GM21723 (cell line): ENCODE results near the gene SEPTIN11.
"Not testable (repeated sequence)": the region's sequence is repeated elsewhere in the genome, so short reads cannot be mapped to it uniquely, and the experiment has no call there.

Experiments used
- ATAC-seq: cut with Tn5 transposase; IDR thresholded peaks from one replicate; pipeline ENCODE4 v1.9.1; 2021; ENCODE audit warnings: mild to moderate bottlenecking, moderate library complexity; ENCODE audit not compliant: unreplicated experiment

The SEPTIN11 gene

GRCh38 chr4:76951672-76952010, 2.1 kb downstream of the SEPTIN11 start:
- no peak for ATAC-seq

DNA sequence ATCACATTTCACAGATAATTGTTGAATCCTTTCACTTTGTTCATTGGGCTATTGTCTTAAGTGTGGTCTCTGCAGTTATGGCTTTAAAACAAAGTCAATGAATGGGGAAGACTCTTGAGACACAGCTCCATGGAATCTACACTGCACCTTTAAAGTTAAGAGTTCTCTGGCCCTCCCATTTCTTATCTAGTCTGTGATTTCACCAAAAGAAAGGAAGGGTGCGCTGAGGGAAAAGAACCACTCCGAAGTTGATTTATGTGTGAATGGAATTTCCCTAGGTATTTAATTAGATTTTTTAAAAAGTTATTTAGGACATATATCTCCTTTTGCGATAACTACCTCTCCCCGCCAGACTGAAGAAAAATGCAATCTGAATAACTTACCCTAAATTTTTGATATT, 2.5 kb downstream of the SEPTIN11 start:
- ATAC-seq, result no peak

DNA sequence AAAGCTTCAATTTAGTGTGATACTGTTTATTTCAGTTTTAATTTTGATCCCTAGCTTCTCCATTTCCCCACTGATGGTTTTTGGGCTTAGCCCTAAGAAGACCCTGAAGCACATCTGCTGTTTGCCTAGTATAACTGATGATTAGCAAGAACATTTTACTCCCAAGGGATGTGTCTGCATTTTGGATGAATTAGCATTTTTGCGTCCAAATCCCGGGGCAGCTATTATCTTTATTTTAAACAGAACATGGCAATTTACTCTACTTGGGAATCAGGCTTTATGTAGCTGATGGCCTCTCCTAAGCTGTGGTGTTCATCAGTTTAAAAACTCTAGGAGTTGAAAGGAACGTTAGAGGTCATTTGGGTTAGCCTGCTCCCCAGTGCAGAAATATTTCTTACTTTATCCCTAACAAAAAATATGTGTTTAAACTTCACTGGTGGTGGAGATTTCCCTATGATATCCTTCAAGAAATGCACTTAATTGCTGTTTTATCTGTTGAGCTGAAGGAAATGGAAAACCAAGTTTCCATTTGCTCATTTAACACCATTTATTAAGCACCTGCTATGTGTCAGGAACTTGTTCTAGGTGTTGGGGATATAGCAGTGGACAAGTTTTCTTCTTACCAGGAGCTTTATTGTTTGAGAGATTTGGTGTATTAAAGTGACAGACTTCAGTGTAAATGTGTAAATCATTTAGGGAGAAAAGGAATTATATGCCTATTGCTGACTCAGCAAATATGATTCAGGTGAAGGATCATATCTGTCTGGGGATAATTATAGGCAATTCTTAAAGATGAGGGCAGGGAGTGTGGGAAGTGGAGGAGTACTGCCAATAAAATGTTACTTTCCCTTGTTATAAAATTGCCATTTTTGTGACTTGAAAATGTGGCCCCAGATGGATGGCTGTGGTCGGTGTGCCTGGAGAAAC, 3.4 kb downstream of the SEPTIN11 start:
- ATAC-seq, result no peak

GRCh38 chr4:76953956-76954355, 4.4 kb downstream of the SEPTIN11 start:
- no peak for ATAC-seq

- no peak for ATAC-seq
Measured at GRCh38 chr4:76954489-76954888, 4.9 kb downstream of the SEPTIN11 start.

- ATAC-seq, result no peak
Measured at GRCh38 chr4:76955182-76955581, 5.6 kb downstream of the SEPTIN11 start.

GRCh38 chr4:76957004-76957738, 7.6 kb downstream of the SEPTIN11 start:
- ATAC-seq, result no peak

GRCh38 chr4:76958891-76959290, 9.3 kb downstream of the SEPTIN11 start:
- ATAC-seq, result no peak

- peak; percentile 88 for ATAC-seq
Measured at GRCh38 chr4:76960014-76960413, 10.5 kb downstream of the SEPTIN11 start.

- ATAC-seq, result no peak
Measured at GRCh38 chr4:76962406-76963130, 13.0 kb downstream of the SEPTIN11 start.

GRCh38 chr4:76963131-76963750, 13.7 kb downstream of the SEPTIN11 start:
- no peak for ATAC-seq

DNA sequence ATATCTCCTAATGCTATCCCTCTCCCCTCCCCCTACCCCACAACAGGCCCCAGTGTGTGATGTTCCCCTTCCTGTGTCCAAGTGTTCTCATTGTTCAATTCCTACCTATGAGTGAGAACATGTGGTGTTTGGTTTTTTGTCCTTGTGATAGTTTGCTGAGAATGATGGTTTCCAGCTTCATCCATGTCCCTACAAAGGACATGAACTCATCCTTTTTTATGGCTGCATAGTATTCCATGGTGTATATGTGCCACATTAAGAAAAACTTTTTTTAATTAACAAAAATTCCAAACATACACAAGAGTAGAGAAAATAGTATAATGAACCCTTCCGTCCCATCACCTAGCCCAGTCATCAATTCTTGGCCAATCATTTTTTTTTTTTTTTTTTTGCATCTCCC, 14.4 kb downstream of the SEPTIN11 start:
- ATAC-seq, result not testable (repeated sequence)

DNA sequence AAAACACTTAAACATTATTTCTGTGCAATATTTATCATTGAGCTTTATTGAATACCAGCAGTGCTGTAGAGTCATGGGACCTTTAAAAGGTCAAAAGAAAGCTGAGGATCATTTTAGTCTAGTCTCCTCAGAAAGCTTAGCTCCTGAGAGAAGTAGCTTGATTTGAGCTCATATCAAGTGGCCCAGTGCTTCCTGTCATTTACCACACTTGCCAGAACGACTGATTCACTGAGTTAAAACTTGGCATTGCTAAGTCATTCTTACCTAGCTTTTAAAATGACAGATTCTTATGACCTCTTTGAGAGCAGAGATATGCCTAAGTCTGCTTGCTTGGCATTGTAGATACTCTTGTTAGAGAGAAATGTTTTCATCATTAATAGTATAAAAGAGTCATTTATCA, 15.2 kb downstream of the SEPTIN11 start:
- ATAC-seq, result no peak

DNA sequence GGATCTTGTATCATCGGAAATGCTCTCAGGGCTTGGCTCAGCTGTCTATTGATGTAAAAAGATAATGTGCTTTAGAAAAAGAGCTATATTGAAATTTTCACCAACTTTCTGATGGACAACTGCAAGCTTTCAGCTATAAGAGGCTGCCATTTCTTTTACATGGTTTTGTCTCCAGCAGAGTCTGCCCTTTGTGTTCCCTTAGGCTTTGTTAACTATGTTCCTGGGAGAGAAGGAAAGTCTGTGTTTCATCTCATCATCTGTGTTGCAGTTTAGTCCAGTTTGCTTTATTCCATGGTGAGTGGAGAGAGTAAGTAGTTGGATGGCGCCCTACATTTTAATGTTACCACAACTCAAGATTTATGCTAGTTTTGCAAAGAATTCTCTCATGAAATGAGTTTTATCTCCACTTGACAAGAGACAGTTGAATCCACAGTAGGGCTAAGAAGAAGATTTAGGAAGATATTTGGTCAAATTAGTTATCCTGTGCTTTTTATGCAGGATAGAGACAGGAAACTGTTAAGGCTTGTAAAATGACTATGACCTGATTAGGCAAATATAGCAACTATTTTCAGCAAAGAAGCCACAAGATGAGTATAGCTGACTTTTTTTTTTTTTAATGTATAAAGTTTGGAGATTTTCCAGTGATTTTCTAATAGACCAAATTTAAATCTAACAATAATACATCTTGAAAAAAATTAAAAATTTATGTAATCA, 16.5 kb downstream of the SEPTIN11 start:
- no peak for ATAC-seq

GRCh38 chr4:76968937-76969336, 19.4 kb downstream of the SEPTIN11 start:
- ATAC-seq, result no peak

- no peak for ATAC-seq
Measured at GRCh38 chr4:76969495-76969894, 19.9 kb downstream of the SEPTIN11 start.

- ATAC-seq, result no peak
Measured at GRCh38 chr4:76969941-76970529, 20.5 kb downstream of the SEPTIN11 start.

DNA sequence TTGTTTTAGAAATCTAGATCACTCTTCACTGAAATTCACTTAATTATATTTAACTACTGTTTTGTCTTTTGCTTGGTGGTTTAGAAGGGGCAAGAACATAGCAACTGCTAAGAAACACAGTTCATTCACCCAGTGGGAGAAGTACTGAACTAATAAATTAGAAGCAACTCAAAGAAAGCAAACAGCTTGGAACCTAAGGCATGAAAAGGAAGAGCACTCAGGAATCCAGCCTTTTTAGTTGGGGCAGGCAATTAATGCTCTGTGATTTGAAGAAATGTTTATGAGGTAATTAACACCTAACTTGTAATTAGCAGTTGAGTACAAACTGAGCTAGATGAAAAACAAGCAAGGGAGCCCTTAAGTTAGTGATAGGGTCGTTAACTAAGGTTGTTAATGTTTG, 22.8 kb downstream of the SEPTIN11 start:
- no peak for ATAC-seq

- no peak for ATAC-seq
Measured at GRCh38 chr4:76974150-76974549, 24.6 kb downstream of the SEPTIN11 start.

DNA sequence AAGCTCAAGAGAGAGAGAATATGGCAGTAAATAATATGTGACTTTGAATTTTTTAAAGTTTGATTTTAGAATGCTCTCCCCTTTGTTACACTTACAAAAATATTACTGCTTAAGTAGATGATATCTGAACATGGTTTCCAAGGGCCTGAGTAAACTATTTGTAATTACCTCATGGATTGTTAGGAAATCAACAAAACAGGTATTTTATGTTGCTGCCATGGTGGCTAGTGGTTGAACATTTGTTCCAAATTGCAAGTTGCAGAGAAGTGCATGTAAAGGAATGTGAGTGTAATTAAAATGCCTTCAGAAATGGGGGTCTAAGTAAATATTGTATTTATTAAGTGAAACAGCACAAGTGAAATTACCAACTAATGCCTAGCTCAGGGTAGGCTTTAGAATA, 27.6 kb downstream of the SEPTIN11 start:
- ATAC-seq, result no peak
